Mesodermal cell (in vitro differentiated cells): Measurements from ENCODE around the gene DCAF6.
"Not testable (repeated sequence)": the region's sequence is repeated elsewhere in the genome, so short reads cannot be mapped to it uniquely, and the experiment has no call there.

Experiments used
- H3K27ac ChIP-seq: 2 replicates; pipeline ENCODE4 v1.7.0; 2013; ENCODE audit warnings: mild to moderate bottlenecking, low read depth, low read length, moderate library complexity; ENCODE audit not compliant: severe bottlenecking
- H3K36me3 ChIP-seq: 2 replicates; pipeline ENCODE4 v1.7.1; 2013; ENCODE audit warnings: mild to moderate bottlenecking, low read length, moderate library complexity; ENCODE audit not compliant: control insufficient read depth, insufficient read depth
- H3K4me1 ChIP-seq: one replicate; pipeline ENCODE4 v1.7.1; 2013; ENCODE audit warnings: mild to moderate bottlenecking, low read length; ENCODE audit not compliant: insufficient read depth, control insufficient read depth, poor library complexity, severe bottlenecking
- H3K4me3 ChIP-seq: 2 replicates; pipeline ENCODE4 v1.7.0; 2013; ENCODE audit warnings: low read length, control low read depth, mild to moderate bottlenecking; ENCODE audit not compliant: insufficient read depth, poor library complexity, severe bottlenecking; ENCODE audit errors: extremely low read depth
- H3K9me3 ChIP-seq: 2 replicates; pipeline ENCODE4 v1.7.1; 2013; ENCODE audit warnings: mild to moderate bottlenecking, low read length, moderate library complexity; ENCODE audit not compliant: control insufficient read depth
- whole genome bisulfite sequencing, 2 experiments: methylation state at CpG; one replicate each; pipeline ENCODE4 v1.1.5; 2013; ENCODE audit warnings: missing lambda C conversion rate in 2 of 2; ENCODE audit not compliant: insufficient coverage in 2 of 2; 5-methylcytosine and 5-hydroxymethylcytosine counted together

Gene DCAF6

DNA sequence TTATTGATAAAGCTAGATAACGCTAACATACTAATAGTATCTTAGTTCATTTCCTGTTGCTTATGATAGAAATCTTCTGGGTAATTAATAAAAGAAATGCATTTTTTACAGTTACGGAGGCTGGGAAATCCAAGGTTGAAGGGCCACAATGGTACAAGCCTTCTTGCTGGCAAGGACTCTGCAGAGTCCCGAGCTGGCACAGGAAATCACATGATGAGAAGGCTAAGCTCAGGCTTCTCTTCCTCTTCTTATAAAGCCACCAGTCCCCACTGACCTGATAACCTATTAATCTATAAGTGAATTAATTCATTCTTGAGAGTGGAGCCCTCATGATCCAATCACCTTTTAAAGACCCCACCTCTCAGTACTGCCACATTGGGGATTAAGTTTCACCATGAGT lies 117.6 kb downstream of the DCAF6 start:
- WGBS, 2 experiments, result 100% methylated on average over 2 of the region's 3 CpGs
- no peak overlapping the region for H3K4me3 ChIP-seq
- no peak overlapping the region for H3K27ac ChIP-seq
- H3K9me3 ChIP-seq, result no peaks in the 10 kb centered on the region
- peaks cover 21% of the 10 kb centered on the region for H3K36me3 ChIP-seq
- no peaks in the 10 kb centered on the region for H3K4me1 ChIP-seq

DNA sequence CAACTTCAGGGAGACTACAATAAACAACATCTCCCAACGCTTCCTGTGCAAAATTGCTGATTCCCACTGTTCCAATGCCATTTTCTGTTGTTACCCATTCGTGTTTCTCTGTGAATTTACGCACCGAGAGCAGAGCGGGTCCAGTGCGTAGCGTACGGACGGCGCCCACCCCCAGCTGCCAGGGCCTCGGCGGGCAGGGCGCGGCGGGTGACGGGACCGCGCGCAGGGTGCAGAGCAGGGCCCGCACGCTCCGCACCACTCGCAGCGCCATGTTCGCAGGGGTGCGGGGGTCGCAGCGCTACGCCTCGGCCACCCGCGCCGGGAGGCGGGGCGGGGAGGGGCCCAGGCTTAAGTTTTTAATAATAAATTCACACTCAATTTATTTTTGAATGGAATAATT lies 119.7 kb downstream of the DCAF6 start:
- H3K27ac ChIP-seq, H3K4me1 ChIP-seq, H3K4me3 ChIP-seq, H3K9me3 ChIP-seq: not testable (repeated sequence)
- WGBS, 2 experiments, result 94 to 97% methylated on average over 4 to 10 of the region's 35 CpGs
- H3K36me3 ChIP-seq, result peaks cover 21% of the 10 kb centered on the region

DNA sequence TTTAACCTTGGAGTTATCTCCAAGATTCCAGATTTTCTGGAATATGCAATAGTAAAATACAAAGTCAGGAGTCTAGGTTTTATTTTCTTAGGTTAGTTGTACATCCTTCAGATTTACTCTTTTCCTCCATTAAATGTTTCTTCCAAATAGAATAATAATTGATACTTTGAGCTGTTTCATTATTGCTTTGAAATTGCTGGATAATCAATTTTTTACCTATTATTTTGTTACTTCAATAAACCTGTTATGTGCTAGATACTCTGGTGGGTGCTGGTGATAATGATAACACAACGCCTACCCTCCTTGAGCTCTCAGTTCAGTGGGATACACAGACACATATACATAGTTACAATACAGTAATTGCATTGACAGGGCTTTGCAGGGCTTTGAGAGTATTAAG lies 120.9 kb downstream of the DCAF6 start:
- Histone ChIP-seq H3K4me3 (no peak overlapping the region), H3K36me3 (peaks cover 21% of the 10 kb centered on the region), H3K4me1 (no peaks in the 10 kb centered on the region), H3K9me3 (no peaks in the 10 kb centered on the region), H3K27ac (no peak overlapping the region)
- no CpG with 5 or more reads among the region's 1 CpG for WGBS, 2 experiments

DNA sequence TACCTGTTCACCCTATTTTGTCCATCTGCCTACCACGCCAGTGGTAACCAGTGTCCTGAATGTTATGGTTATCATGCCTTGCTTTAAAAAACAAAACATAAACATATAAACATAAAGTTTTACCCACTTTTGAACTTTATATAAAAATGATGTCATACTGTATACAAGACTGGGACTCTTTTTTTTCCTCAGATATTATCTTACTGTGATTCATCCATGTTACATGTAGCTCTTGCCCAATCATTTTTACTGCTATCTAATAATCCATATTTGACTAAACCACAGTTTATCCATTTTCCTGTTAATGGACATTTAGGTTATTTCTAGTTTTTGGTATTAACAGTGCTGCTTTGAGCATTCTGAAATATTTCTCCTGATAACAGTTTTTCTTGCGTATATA lies 121.4 kb downstream of the DCAF6 start:
- H3K27ac ChIP-seq, result no peak overlapping the region
- H3K9me3 ChIP-seq, result no peaks in the 10 kb centered on the region
- H3K36me3 ChIP-seq, result peaks cover 18% of the 10 kb centered on the region
- 100% methylated on average over 1 of the region's 2 CpGs; no CpG with 5 or more reads in 1 of the 2 experiments for WGBS, 2 experiments
- no peak overlapping the region for H3K4me3 ChIP-seq
- H3K4me1 ChIP-seq, result no peaks in the 10 kb centered on the region

DNA sequence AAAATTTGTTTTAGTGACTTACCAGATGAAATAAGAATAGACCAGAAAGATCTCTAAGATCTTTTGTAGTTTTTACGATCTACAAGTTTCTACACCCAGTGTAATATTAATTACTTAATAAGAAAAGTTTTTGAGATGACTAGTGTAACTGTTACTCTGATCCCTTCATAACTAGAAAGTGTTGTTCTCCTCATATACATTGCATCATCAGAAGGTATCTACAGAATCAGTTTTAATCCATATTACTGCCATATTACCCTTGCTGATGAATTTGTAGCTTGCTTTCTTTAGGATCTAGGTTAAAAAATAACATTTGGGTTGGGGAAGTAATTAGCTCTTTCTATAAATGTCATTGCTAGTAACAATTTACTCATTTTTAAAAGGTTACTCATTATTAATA lies 127.7 kb downstream of the DCAF6 start:
- H3K27ac ChIP-seq, result no peak overlapping the region
- H3K9me3 ChIP-seq, result no peaks in the 10 kb centered on the region
- peaks cover 35% of the 10 kb centered on the region for H3K36me3 ChIP-seq
- no CpG with 5 or more reads among the region's 1 CpG for WGBS, 2 experiments
- H3K4me3 ChIP-seq, result no peak overlapping the region
- H3K4me1 ChIP-seq, result no peaks in the 10 kb centered on the region

DNA sequence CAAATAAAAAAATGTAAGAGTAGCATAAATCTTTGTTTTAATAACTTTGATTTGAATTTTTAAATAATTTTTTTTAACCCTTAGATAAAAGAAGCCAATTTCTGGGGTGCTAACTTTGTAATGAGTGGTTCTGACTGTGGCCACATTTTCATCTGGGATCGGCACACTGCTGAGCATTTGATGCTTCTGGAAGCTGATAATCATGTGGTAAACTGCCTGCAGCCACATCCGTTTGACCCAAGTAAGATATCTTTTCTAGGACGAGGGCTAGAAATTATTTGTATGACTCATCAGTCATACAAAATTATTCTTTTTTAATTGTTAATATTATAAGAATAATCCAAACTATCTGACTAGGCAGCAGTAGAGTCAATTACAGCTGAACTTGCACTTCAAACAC lies 129.0 kb downstream of the DCAF6 start:
- WGBS, 2 experiments, result 88 to 100% methylated on average over 1 of the region's 3 CpGs
- Histone ChIP-seq H3K4me1 (no peaks in the 10 kb centered on the region), H3K9me3 (no peaks in the 10 kb centered on the region), H3K27ac (no peak overlapping the region), H3K4me3 (no peak overlapping the region), H3K36me3 (peaks cover 38% of the 10 kb centered on the region)

DNA sequence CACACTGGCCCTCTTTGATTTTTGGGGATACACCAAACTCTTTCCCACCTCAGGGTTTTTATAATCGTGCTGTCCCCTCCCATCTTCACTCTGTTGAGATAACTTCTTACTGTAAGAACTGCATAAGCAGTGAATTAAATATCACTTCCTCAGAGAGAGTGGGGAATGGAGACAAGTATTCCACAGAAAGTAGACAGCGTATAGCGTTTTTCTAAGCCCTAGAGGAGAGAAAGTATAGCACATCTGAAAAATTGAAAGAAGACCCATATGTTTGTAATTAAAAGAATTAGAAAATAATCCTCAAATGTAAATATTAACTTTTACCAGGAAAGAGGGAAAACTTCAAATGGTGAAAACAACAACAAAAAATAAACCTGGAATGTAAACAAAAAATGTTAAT lies 132.9 kb downstream of the DCAF6 start:
- Histone ChIP-seq H3K4me3 (no peak overlapping the region), H3K9me3 (no peaks in the 10 kb centered on the region), H3K27ac (no peak overlapping the region), H3K4me1 (no peaks in the 10 kb centered on the region), H3K36me3 (peaks cover 65% of the 10 kb centered on the region)
- no CpG with 5 or more reads among the region's 3 CpGs for WGBS, 2 experiments

DNA sequence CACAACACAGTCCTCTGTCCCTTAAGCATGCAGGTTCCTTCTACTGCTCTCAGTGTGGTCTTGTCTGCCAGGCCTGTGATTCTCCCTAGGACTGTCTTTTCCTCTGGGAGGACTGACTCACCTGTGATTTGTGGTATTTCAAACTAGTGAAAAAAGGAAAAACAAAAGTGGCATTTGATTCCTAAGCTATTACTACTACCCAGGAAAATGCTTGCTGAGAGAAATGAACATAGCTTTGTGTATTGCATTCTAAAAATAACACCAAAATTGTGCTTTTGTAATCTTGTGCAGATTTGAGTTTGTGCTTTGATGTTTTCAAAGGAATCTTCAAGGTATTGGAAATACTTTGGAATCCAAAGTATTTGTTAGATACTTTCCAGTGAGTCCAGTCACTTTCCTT lies 143.3 kb downstream of the DCAF6 start:
- Histone ChIP-seq H3K27ac (no peak overlapping the region), H3K4me1 (no peaks in the 10 kb centered on the region), H3K4me3 (no peak overlapping the region), H3K9me3 (no peaks in the 10 kb centered on the region), H3K36me3 (peaks cover 73% of the 10 kb centered on the region)

DNA sequence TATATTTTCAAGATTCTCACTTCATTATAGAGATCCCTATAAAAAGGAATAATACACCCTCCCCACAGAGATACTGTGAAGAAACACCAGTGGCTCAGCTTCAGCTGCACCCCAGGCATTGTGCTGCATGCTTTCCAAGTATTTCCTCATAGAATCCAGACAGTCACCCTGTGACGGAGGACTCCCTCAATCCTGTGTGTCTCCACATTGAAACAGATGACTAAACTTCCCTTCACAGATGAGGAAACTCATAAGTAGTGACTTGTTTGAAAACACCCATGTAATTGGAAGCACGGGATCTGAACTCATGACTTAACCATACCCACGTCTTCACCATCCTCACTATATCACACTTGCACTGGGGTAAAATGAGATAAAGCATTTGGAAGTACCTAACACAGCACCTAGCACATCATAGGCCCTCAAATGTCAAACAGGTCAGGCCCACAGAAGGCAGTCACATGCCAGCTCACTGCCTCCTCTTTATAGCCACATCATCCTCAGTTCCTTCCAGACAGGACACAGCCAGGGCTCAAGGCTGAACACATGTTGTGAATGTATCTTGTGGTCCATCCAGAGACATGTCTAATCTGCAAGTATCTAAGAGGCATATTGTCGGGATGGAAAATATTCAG lies 145.0 kb downstream of the DCAF6 start:
- Histone ChIP-seq H3K4me1 (no peaks in the 10 kb centered on the region), H3K36me3 (peaks cover 75% of the 10 kb centered on the region), H3K4me3 (no peak overlapping the region), H3K27ac (no peak overlapping the region), H3K9me3 (no peaks in the 10 kb centered on the region)
- 67 to 95% methylated on average over 2 of the region's 4 CpGs for WGBS, 2 experiments

DNA sequence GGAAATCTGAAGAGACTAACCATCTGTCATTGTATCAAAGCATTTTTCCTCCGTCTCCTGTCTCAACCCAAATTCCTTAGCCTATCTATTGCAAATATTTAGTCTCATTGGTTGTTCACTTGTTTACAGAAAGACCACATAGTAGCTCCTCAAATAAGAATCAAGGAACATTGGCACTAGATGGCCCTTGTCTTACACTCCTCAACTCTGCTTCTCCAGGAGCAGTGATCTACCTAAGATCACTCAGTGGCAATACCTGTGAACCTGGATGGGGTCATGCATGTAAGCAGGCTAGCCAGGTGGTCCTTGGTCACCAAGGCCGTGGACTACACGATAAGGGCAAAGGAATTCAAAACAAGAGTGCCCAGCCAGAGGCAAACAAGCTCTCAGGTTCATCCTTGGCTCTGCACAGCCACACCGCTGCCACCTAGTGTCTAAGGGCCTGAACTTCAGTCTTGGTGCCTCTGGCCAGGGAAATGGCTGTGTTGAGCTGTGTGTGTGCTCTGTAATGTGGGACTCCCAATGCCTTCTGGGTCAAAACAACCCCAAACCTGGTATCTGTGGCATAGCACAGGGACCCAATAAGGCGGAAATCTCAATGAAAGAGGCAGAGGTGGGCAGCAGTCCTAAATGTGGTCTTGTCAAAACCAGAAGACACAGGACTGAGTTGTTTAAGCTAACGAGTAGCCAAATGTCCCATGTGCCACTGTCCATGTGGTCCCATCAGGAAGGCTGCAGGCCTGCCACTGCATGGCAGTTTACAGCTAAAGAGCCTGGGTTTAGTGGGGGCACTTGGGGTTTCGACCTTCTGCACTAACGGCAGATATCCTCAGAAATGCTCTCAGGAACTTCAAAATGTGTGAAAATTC lies 145.8 kb downstream of the DCAF6 start:
- H3K9me3 ChIP-seq, result no peaks in the 10 kb centered on the region
- H3K27ac ChIP-seq, result no peak overlapping the region
- H3K4me1 ChIP-seq, result no peaks in the 10 kb centered on the region
- whole genome bisulfite sequencing, 2 experiments, result 47 to 59% methylated on average over 7 of the region's 8 CpGs
- H3K36me3 ChIP-seq, result peaks cover 75% of the 10 kb centered on the region
- no peak overlapping the region for H3K4me3 ChIP-seq
